NCI-H226 (cell line): Measurements from ENCODE around the gene KIF21B.
"Not testable (repeated sequence)": the region's sequence is repeated elsewhere in the genome, so short reads cannot be mapped to it uniquely, and the experiment has no call there.

ENCODE experiments used
- DNase-seq: peaks from one replicate; pipeline ENCODE4 v3.0.0-alpha.2; 2015

The KIF21B gene

DNA sequence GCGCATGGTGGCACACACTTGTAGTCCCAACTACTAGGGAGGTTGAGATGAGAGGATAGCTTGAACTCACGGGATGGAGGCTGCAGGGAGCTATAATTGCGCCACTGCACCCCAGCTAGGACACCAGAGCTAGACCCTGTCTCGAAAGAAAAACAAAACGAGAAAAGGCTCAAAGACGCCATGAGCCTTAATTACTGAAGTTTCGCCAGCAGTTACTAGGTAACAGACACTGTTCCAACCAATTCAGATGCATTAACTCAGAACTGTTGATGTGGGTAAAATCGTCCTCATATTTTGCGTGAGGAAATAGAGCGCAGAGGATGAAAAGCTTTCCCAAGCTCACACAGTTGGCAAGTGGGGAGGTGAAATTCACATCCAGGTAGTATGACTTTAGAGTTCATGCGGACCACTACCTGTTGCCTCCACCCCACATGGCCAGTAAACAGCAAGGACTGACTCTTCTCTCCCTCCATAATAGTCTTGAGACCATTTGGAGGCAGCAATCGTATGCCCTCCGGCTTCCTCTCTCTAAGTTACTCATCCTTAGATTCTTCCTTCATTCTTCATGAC lies 88.8 kb downstream of the KIF21B start:
- DNase-seq = no peak

DNA sequence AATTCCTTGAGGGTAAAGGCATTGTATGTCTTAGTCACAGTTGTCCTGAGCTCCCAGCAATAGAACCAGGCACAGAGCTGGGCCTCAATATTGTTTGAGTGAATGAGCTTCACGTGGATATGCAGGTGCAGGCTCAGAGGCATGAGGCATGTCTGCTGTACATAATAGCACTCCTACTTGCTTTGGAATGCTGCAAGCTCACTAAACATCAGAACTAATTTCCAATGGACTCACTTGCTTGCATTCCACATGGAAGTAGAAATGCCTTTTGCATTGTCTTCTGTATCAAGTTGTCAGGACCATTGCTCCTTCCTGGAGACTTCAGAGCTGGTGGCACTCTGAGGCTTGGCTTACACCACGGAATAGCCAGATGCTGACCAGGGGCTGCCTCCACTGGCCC lies 91.7 kb downstream of the KIF21B start:
- no peak for DNase-seq

- not testable (repeated sequence) for DNase-seq
Observed at GRCh38 chr1:200930285-200930684, 93.2 kb downstream of the KIF21B start.

GRCh38 chr1:200929530-200930278 lies 93.8 kb downstream of the KIF21B start:
- no peak for DNase-seq

DNA sequence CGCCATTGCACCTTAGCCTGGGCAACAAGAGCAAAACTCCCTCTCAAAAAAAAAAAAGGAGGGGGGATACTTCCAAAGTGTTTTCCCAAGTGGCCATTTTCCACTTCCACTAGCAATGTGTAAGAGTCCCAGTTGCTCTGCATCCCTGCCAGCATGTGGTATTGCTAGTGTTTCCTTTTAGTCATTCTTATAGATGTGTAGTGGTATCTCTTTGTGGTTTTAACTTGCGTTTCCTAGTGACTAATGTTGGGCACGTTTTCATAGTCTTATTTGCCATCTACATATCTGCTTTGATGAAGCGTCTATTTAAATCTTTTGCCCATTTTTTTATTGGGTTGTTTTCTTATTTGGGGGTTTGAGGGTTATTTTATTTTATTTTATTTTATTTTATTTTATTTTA lies 97.7 kb downstream of the KIF21B start:
- DNase-seq = peak; percentile 55

GRCh38 chr1:200923601-200924000 lies 99.9 kb downstream of the KIF21B start:
- no peak for DNase-seq

DNA sequence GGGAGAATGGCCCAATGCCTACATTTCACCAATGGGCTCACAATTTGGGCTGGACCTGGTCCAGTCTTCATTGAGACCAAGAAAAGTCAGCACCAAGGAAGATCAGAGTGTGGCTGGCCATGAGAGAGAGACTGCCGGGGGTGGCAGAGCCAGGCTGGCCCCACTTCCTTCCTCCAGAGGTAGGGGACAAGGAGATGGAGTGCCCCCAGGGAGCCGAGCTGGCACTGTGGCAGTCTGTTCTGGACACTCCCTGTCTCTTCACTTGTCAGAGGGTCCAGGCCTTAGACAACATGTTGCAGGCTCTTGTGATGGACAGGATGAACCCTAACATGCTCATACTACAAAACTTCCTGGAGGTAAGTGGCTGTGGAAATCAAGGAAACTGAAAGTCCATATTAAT lies 101.1 kb downstream of the KIF21B start:
- no peak for DNase-seq

GRCh38 chr1:200921571-200922110 lies 101.9 kb downstream of the KIF21B start:
- DNase-seq = no peak
